ENCODE data around the gene CAND2. TPM values are rescaled to one million over a fixed set of nuclear protein-coding genes. Genes with fewer than 3 reads are reported as not detected.

The CAND2 gene
- total and polyA plus RNA-seq, 2 of the 8 experiments (the other 6 are each of a cell fraction or from before 2014, with no cell fraction given), result 8.7 TPM

- TF ChIP-seq, protein P1, sequence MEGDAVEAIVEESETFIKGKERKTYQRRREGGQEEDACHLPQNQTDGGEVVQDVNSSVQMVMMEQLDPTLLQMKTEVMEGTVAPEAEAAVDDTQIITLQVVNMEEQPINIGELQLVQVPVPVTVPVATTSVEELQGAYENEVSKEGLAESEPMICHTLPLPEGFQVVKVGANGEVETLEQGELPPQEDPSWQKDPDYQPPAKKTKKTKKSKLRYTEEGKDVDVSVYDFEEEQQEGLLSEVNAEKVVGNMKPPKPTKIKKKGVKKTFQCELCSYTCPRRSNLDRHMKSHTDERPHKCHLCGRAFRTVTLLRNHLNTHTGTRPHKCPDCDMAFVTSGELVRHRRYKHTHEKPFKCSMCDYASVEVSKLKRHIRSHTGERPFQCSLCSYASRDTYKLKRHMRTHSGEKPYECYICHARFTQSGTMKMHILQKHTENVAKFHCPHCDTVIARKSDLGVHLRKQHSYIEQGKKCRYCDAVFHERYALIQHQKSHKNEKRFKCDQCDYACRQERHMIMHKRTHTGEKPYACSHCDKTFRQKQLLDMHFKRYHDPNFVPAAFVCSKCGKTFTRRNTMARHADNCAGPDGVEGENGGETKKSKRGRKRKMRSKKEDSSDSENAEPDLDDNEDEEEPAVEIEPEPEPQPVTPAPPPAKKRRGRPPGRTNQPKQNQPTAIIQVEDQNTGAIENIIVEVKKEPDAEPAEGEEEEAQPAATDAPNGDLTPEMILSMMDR (IDR thresholded peaks at IDR 0.05; ENCODE audit: control extremely low read depth in 1 of 3, insufficient read depth in 1 of 3, low read depth in 1 of 3, low read length in 3 of 3), result peak in 2 of 3 experiments; percentile 68 to 84; a peak in 3 of 4 replicates
- TF ChIP-seq KDM1A (IDR thresholded peaks at IDR 0.05; ENCODE audit: borderline replicate concordance, low read length) (no peak), SP4 (IDR thresholded peaks at IDR 0.05; ENCODE audit: low read length) (0 out of 2 replicates have a peak, but pooled peaks have one; percentile 44), ASH2L (IDR thresholded peaks at IDR 0.05; ENCODE audit: low read length) (peak; percentile 91), JUND (IDR thresholded peaks at IDR 0.05; ENCODE audit: low read length) (peak; percentile 48; the same call in 1 of the 2 replicates), MAFK (IDR thresholded peaks at IDR 0.05; ENCODE audit: low read depth, low read length) (no peak), ZNF274 (IDR thresholded peaks at IDR 0.05; ENCODE audit: borderline replicate concordance, extremely low read depth, low read length) (no peak), CBX5 (IDR thresholded peaks at IDR 0.05; ENCODE audit: low read depth, low read length) (no peak), RXRA (IDR thresholded peaks at IDR 0.05; ENCODE audit: insufficient read depth, low read depth, low read length) (no peak), YY1 (IDR thresholded peaks at IDR 0.05; ENCODE audit: low read depth, low read length) (peak; percentile 84; the same call in 1 of the 2 replicates), CTBP2 (IDR thresholded peaks at IDR 0.05; ENCODE audit: borderline replicate concordance, insufficient read depth, insufficient read length, low read length) (no peak), BACH1 (IDR thresholded peaks at IDR 0.05; ENCODE audit: low read length) (no peak), FOSL1 (IDR thresholded peaks at IDR 0.05; ENCODE audit: insufficient read depth, low read depth, low read length) (no peak), POU5F1 (IDR thresholded peaks at IDR 0.05; ENCODE audit: low read depth, low read length) (no peak), RNF2 (IDR thresholded peaks at IDR 0.05; ENCODE audit: borderline replicate concordance, low read depth, low read length, missing control alignments, poor library complexity, severe bottlenecking) (no peak), MAX (IDR thresholded peaks at IDR 0.05) (peak; percentile 82; the same call in 1 of the 2 replicates), TAF7 (optimal IDR thresholded peaks at IDR 0.05; ENCODE audit: borderline replicate concordance, low read depth, low read length) (peak; percentile 95)
- TF ChIP-seq, protein P2, sequence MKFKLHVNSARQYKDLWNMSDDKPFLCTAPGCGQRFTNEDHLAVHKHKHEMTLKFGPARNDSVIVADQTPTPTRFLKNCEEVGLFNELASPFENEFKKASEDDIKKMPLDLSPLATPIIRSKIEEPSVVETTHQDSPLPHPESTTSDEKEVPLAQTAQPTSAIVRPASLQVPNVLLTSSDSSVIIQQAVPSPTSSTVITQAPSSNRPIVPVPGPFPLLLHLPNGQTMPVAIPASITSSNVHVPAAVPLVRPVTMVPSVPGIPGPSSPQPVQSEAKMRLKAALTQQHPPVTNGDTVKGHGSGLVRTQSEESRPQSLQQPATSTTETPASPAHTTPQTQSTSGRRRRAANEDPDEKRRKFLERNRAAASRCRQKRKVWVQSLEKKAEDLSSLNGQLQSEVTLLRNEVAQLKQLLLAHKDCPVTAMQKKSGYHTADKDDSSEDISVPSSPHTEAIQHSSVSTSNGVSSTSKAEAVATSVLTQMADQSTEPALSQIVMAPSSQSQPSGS (IDR thresholded peaks at IDR 0.05; ENCODE audit: low read length), result no peak
Measured at GRCh38 chr3:12841149-12841969, 44.9 kb downstream of the CAND2 start, which contains the start of gene RPL32 (continued).

Data from H1 (cell line).